Measurements from ENCODE around the gene ATP8A2. TPM values are rescaled to one million over a fixed set of nuclear protein-coding genes. Genes with fewer than 3 reads are reported as not detected.

The ATP8A2 gene
- total RNA-seq, 2 experiments from 2014 or later = 0.22 to 0.42 TPM

DNA sequence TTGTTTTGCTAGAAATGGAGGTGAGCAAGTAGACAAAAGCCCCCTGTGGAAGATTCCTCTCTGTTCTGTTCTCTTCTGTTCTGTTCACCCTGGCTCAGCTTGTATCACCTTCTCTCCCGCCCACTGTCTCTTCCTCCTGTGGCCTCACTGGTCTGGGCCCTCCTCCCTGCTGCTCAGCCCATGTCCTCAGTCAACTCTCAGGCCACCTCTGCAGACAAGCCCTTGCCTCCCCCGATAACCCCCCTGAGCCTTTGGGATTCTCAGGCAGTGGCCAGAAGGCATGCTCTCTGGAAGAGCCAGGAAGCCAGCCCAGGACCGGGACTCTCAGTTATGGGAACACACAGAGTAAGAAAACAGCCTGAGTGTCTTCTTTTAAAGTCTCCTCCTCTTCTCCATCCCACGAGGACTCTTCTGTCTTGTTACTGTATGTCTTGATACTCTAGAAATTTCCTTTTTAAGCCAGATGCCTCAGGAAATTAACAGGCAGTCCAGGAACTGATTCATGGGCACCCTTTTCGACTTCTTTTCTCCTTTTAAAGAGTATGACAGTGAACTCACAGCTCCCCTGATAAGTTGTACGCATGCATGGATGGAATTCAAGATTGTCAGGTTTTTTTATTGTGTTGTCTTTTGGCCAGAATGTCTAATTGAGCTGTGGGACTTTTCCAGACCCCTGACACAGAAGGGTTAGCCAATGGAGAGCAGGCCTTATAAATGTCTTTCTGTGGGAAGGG is 646.3 kb downstream of the ATP8A2 start:
- ChIA-PET CTCF (interaction anchor here (1.5 kb wide), 1 partner anchor 11 kb away, joined by 3 read pairs; no protein-coding TSS in a partner anchor), POLR2A (no interaction called here)
- peaks cover 2% of the 10 kb centered on the region for H3K4me1 Mint-ChIP-seq
- no peaks in the 10 kb centered on the region for H3K36me3 Mint-ChIP-seq (ENCODE audit: low read depth)
- H3K4me3 Mint-ChIP-seq = no peak overlapping the region
- H3K27me3 Mint-ChIP-seq = no peaks in the 10 kb centered on the region
- no peaks in the 10 kb centered on the region for H3K9me3 Mint-ChIP-seq
- DNase-seq = no peak
- no peak overlapping the region for H3K27ac Mint-ChIP-seq

GRCh38 chr13:26019251-26019650 is 647.5 kb downstream of the ATP8A2 start:
- H3K9me3 Mint-ChIP-seq = no peaks in the 10 kb centered on the region
- POLR2A ChIA-PET = no interaction called here
- no peak for DNase-seq
- H3K4me1 Mint-ChIP-seq = peaks cover 2% of the 10 kb centered on the region
- CTCF ChIA-PET = no interaction called here
- peaks cover 2% of the 10 kb centered on the region for H3K27me3 Mint-ChIP-seq
- no peak overlapping the region for H3K27ac Mint-ChIP-seq
- H3K36me3 Mint-ChIP-seq (ENCODE audit: low read depth) = no peaks in the 10 kb centered on the region
- no peak overlapping the region for H3K4me3 Mint-ChIP-seq

- peaks cover 3% of the 10 kb centered on the region for H3K27me3 Mint-ChIP-seq
- ChIA-PET POLR2A (no interaction called here), CTCF (no interaction called here)
- no peak overlapping the region for H3K4me3 Mint-ChIP-seq
- no peak for DNase-seq
- H3K27ac Mint-ChIP-seq = no peak overlapping the region
- H3K36me3 Mint-ChIP-seq (ENCODE audit: low read depth) = no peaks in the 10 kb centered on the region
- peaks cover 2% of the 10 kb centered on the region for H3K4me1 Mint-ChIP-seq
- no peaks in the 10 kb centered on the region for H3K9me3 Mint-ChIP-seq
Measured at GRCh38 chr13:26019881-26020870, 648.4 kb downstream of the ATP8A2 start.

- CTCF ChIA-PET = no interaction called here
- POLR2A ChIA-PET = no interaction called here
- no peak for DNase-seq
- H3K4me1 Mint-ChIP-seq = peaks cover 2% of the 10 kb centered on the region
- no peaks in the 10 kb centered on the region for H3K9me3 Mint-ChIP-seq
- H3K4me3 Mint-ChIP-seq = no peak overlapping the region
- H3K27ac Mint-ChIP-seq = no peak overlapping the region
- H3K27me3 Mint-ChIP-seq = peaks cover 9% of the 10 kb centered on the region
- H3K36me3 Mint-ChIP-seq (ENCODE audit: low read depth) = no peaks in the 10 kb centered on the region
Measured at GRCh38 chr13:26020891-26021290, 649.1 kb downstream of the ATP8A2 start.

DNA sequence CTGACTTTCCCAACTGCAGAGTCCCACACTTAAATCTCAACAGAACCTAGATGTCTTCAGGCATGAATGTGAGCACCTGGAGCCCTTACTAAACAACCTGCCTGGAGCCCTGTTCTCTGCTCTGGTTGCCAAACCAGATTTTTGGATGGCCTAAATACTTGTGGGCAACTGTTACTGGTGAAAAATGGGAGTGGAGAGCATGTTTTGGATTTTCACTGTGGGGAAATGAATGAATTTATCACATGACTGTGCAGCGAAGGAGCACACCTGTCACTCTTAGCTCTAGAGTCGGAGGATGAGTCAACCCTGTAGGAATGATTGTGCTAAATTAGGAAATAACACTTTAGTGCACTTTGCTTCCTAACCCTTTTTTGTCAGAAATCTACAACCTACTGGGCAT is 649.7 kb downstream of the ATP8A2 start:
- H3K4me1 Mint-ChIP-seq = peaks cover 2% of the 10 kb centered on the region
- H3K4me3 Mint-ChIP-seq = no peak overlapping the region
- POLR2A ChIA-PET = no interaction called here
- H3K9me3 Mint-ChIP-seq = no peaks in the 10 kb centered on the region
- CTCF ChIA-PET = no interaction called here
- no peak for DNase-seq
- no peaks in the 10 kb centered on the region for H3K36me3 Mint-ChIP-seq (ENCODE audit: low read depth)
- peaks cover 9% of the 10 kb centered on the region for H3K27me3 Mint-ChIP-seq
- no peak overlapping the region for H3K27ac Mint-ChIP-seq

GRCh38 chr13:26021956-26022355 is 650.2 kb downstream of the ATP8A2 start:
- Mint-ChIP-seq H3K27ac (no peak overlapping the region), H3K36me3 (ENCODE audit: low read depth) (no peaks in the 10 kb centered on the region), H3K4me1 (peaks cover 2% of the 10 kb centered on the region), H3K9me3 (no peaks in the 10 kb centered on the region), H3K4me3 (no peak overlapping the region), H3K27me3 (peaks cover 9% of the 10 kb centered on the region)
- DNase-seq = no peak
- POLR2A ChIA-PET = no interaction called here
- CTCF ChIA-PET = no interaction called here

- Mint-ChIP-seq H3K27ac (no peak overlapping the region), H3K27me3 (peaks cover 9% of the 10 kb centered on the region), H3K9me3 (no peaks in the 10 kb centered on the region), H3K36me3 (ENCODE audit: low read depth) (no peaks in the 10 kb centered on the region), H3K4me3 (no peak overlapping the region), H3K4me1 (no peaks in the 10 kb centered on the region)
- DNase-seq = no peak
- ChIA-PET CTCF (no interaction called here), POLR2A (no interaction called here)
Measured at GRCh38 chr13:26022538-26023292, 650.9 kb downstream of the ATP8A2 start.

GRCh38 chr13:26024558-26024957 is 652.8 kb downstream of the ATP8A2 start:
- POLR2A ChIA-PET = no interaction called here
- Mint-ChIP-seq H3K4me3 (no peak overlapping the region), H3K9me3 (no peaks in the 10 kb centered on the region)

GRCh38 chr13:26025196-26025595 is 653.4 kb downstream of the ATP8A2 start:
- H3K9me3 Mint-ChIP-seq = no peaks in the 10 kb centered on the region
- ChIA-PET POLR2A (no interaction called here), CTCF (no interaction called here)
- H3K4me3 Mint-ChIP-seq = no peak overlapping the region
- DNase-seq = no peak
- peaks cover 9% of the 10 kb centered on the region for H3K27me3 Mint-ChIP-seq
- H3K27ac Mint-ChIP-seq = no peak overlapping the region
- no peaks in the 10 kb centered on the region for H3K36me3 Mint-ChIP-seq (ENCODE audit: low read depth)
- H3K4me1 Mint-ChIP-seq = no peaks in the 10 kb centered on the region

More at GRCh38 chr13:26024558-26024957, 652.8 kb downstream of the ATP8A2 start:
- Mint-ChIP-seq H3K4me1 (no peaks in the 10 kb centered on the region), H3K27ac (no peak overlapping the region), H3K27me3 (peaks cover 9% of the 10 kb centered on the region), H3K36me3 (ENCODE audit: low read depth) (no peaks in the 10 kb centered on the region)
- CTCF ChIA-PET = no interaction called here
- no peak for DNase-seq

- ChIA-PET CTCF (no interaction called here), POLR2A (no interaction called here)
- Mint-ChIP-seq H3K27ac (no peak overlapping the region), H3K36me3 (ENCODE audit: low read depth) (no peaks in the 10 kb centered on the region), H3K4me3 (no peak overlapping the region), H3K4me1 (no peaks in the 10 kb centered on the region), H3K27me3 (peaks cover 9% of the 10 kb centered on the region), H3K9me3 (peaks cover 1% of the 10 kb centered on the region)
- no peak for DNase-seq
Measured at GRCh38 chr13:26025771-26026170, 654.0 kb downstream of the ATP8A2 start.

- no peak for DNase-seq
- Mint-ChIP-seq H3K27me3 (peaks cover 9% of the 10 kb centered on the region), H3K27ac (no peak overlapping the region), H3K4me1 (no peaks in the 10 kb centered on the region), H3K36me3 (ENCODE audit: low read depth) (no peaks in the 10 kb centered on the region), H3K4me3 (no peak overlapping the region), H3K9me3 (peaks cover 2% of the 10 kb centered on the region)
- CTCF ChIA-PET = interaction anchor here (1.2 kb wide), 1 partner anchor 9 kb away, joined by 3 read pairs; no protein-coding TSS in a partner anchor
- POLR2A ChIA-PET = no interaction called here
Measured at GRCh38 chr13:26026211-26026610, 654.4 kb downstream of the ATP8A2 start.

- Mint-ChIP-seq H3K9me3 (peaks cover 4% of the 10 kb centered on the region), H3K4me1 (no peaks in the 10 kb centered on the region), H3K4me3 (no peak overlapping the region), H3K27ac (no peak overlapping the region), H3K27me3 (peaks cover 6% of the 10 kb centered on the region), H3K36me3 (ENCODE audit: low read depth) (no peaks in the 10 kb centered on the region)
- ChIA-PET CTCF (interaction anchor here (0.7 kb wide), 1 partner anchor 10 kb away, joined by 3 read pairs; no protein-coding TSS in a partner anchor), POLR2A (no interaction called here)
- no peak for DNase-seq
Measured at GRCh38 chr13:26029581-26030136, 657.9 kb downstream of the ATP8A2 start.

All from activated CD4-positive, alpha-beta T cell treated with anti-CD3 and anti-CD28 coated beads, Interleukin-2, amount 10 ng/mL, durations not matched to agents 7 days and 5 days (primary cell).